ENCODE measurements around the gene PDCD11. TPM values are rescaled to one million over a fixed set of nuclear protein-coding genes. Genes with fewer than 3 reads are reported as not detected.
A peak's percentile ranks its signal among the peaks of the same experiment; 100 is the strongest.

Gene PDCD11
- total and polyA plus RNA-seq, 3 experiments from 2014 or later: 16.4 to 91.3 (median 88.5) TPM

DNA sequence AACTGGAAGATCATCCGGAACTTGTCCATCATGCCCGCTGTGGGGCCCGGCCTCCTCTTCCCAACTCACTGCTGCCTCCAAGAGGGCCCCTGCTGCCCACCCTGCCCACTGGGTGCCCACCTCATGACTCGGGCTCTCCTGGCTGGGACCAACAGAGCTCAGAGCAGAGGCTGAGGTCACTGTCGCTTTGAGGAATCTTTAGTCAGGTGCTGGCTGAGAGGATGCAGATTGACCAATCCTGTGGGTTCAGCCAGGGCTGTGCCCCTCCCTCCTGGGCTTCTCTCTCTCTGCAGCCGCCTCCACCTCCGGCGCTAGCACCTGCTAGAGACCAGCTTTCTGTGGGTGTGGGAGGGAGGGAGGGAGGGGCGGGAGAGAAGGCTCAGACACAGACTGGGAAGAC lies 62.3 kb downstream of the PDCD11 start, which contains the start of gene CALHM1:
Gene CALHM1, minus strand, starts transcription at position 181 of the 400 bp plus-strand sequence. Its CDS starts 149 bp downstream, at position 32.
- Mint-ChIP-seq H3K27ac (peak within 1 kb of the TSS in 6 of 8 donors; percentile 29 to 82 (median 70)), H3K4me1 (peaks cover 12 to 34% (median 16%) of the 10 kb centered on the region in 3 donors), H3K4me3 (peak within 1 kb of the TSS in 5 of 7 donors; percentile 4 to 67 (median 55)), H3K27me3 (no peaks in the 10 kb centered on the region), H3K9me3 (peaks cover 0 to 2% (median 0%) of the 10 kb centered on the region in 5 donors), H3K36me3 (no peaks in the 10 kb centered on the region)
- H3K27me3 ChIP-seq (ENCODE audit: insufficient read depth, low read length, poor library complexity, severe bottlenecking): no peaks in the 10 kb centered on the region
- H3K9me3 ChIP-seq (ENCODE audit: low read length): no peaks in the 10 kb centered on the region
- DNase-seq: no peak
- ChIA-PET POLR2A (interaction anchor here (1.0 kb wide), 1 partner anchor 14 kb away, joined by 5 read pairs; no protein-coding TSS in a partner anchor), CTCF (no interaction called here)
- H3K27ac ChIP-seq (ENCODE audit: low read depth, low read length): no peak within 1 kb of the TSS
- H3K4me3 ChIP-seq (ENCODE audit: low read length): no peak within 1 kb of the TSS
- H3K4me1 ChIP-seq (ENCODE audit: insufficient read depth, low read length): no peaks in the 10 kb centered on the region
- no peaks in the 10 kb centered on the region for H3K36me3 ChIP-seq (ENCODE audit: insufficient read depth, low read length)

DNA sequence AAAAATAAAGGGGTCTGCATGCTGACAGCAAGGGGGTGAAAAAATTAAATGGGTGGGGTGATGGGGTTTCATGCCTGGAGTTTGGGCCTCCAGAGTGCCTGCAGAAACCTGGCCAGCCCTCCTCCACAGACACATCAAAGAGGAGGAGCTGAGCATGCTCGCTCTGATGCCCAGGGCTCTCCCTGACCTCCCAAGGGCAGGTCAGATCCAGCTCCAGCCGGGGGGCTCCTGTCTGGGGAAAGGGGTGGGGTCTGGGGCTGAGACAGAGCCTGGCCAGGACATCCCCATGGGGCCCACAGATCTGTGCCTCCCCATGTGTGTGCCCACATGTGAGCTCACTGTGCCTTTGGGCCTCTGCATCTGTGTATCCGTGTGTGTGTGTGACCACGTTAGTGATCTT lies 63.2 kb downstream of the PDCD11 start:
- Histone ChIP-seq H3K9me3 (ENCODE audit: low read length) (no peaks in the 10 kb centered on the region), H3K4me1 (ENCODE audit: insufficient read depth, low read length) (no peaks in the 10 kb centered on the region), H3K27ac (ENCODE audit: low read depth, low read length) (no peak overlapping the region), H3K36me3 (ENCODE audit: insufficient read depth, low read length) (no peaks in the 10 kb centered on the region), H3K27me3 (ENCODE audit: insufficient read depth, low read length, poor library complexity, severe bottlenecking) (no peaks in the 10 kb centered on the region), H3K4me3 (ENCODE audit: low read length) (no peak overlapping the region)
- Mint-ChIP-seq H3K9me3 (peaks cover 0 to 2% (median 0%) of the 10 kb centered on the region in 5 donors), H3K36me3 (no peaks in the 10 kb centered on the region), H3K27ac (peak overlapping the region in 5 of 8 donors; percentile 13 to 88 (median 68)), H3K4me3 (peak overlapping the region in 5 of 7 donors; percentile 4 to 67 (median 55)), H3K4me1 (peaks cover 9 to 27% (median 13%) of the 10 kb centered on the region in 3 donors), H3K27me3 (no peaks in the 10 kb centered on the region)
- no peak for DNase-seq
- ChIA-PET POLR2A (interaction anchor here (0.5 to 1.0 kb wide), 3 partner anchors 13 to 111 kb away, joined by 3 to 5 read pairs (median 5); no protein-coding TSS in a partner anchor), CTCF (interaction anchor here (1.4 kb wide), 1 partner anchor 22 kb away, joined by 3 read pairs; no protein-coding TSS in a partner anchor)

DNA sequence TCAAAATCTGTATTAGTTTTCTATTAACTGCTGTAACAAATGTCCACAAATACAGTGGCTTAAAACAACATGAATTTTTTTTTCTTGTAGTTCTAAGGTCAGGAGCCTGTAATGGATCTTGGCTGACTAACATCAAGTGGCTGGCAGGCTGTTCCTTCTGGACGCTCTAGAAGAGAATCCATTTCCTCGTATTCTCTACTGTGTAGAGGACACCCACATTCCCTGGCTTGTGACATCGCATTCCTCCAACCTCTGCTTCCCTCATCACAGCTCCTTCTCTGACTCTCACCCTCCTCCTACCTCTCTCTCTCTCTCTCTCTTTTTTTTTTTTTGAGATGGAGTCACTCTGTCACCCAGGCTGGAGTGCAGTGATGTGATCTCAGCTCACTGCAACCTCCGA lies 67.1 kb downstream of the PDCD11 start:
- no peak for DNase-seq
- H3K27me3 Mint-ChIP-seq: no peaks in the 10 kb centered on the region

DNA sequence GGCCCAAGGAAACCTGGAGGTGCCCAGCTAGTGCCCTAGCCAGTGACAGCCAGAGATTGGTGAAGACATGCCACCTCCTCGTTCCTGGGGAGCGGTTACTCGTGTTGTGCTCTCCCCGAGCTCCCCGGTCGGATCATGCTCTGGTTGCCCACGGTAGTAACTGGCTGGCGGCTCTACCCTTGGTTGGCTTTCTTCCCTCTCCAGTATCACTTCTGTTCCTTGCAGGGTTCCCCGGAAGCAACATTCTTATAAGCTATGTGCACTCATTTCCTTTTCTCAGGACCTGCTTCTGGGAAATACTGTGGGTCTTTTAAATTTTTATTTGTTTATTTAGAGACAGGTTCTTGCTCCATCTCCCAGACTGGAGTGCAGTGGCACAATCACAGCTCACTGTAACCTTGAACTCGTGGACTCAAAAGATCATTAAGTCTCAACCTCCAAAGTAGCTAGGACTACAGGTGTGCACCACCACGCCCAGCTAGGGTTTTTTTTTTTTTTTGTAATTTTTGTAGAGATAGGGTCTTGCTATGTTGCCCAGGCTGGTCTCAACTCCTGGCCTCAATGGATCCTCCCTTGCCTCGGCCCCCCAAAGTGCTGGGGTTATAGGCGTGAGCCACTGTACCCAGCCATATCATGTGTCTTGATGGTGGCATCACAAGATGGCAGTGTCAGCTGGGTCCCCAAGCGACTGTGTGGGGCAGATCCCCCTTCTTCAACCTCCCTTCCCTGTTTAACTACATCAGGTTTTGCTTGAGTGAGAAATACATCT lies 69.2 kb downstream of the PDCD11 start:
- Mint-ChIP-seq H3K36me3 (no peaks in the 10 kb centered on the region), H3K9me3 (peaks cover 0 to 2% (median 0%) of the 10 kb centered on the region in 5 donors), H3K27ac (peak overlapping the region in 1 of 8 donors; percentile 81), H3K4me1 (peaks cover 23 to 39% (median 25%) of the 10 kb centered on the region in 3 donors), H3K27me3 (no peaks in the 10 kb centered on the region), H3K4me3 (no peak overlapping the region)
- Histone ChIP-seq H3K9me3 (ENCODE audit: low read length) (no peaks in the 10 kb centered on the region), H3K36me3 (ENCODE audit: insufficient read depth, low read length) (no peaks in the 10 kb centered on the region), H3K27me3 (ENCODE audit: insufficient read depth, low read length, poor library complexity, severe bottlenecking) (no peaks in the 10 kb centered on the region), H3K27ac (ENCODE audit: low read depth, low read length) (no peak overlapping the region), H3K4me3 (ENCODE audit: low read length) (no peak overlapping the region), H3K4me1 (ENCODE audit: insufficient read depth, low read length) (peaks cover 9% of the 10 kb centered on the region)
- no peak for DNase-seq
- ChIA-PET CTCF (interaction anchor here (1.0 to 1.9 kb wide), 6 partner anchors 10 to 49 kb away, joined by 3 to 6 read pairs (median 4); partner anchors contain the start of gene CALHM2), POLR2A (no interaction called here)

More for the DNA sequence above, 67.1 kb downstream of the PDCD11 start:
- no peak overlapping the region for H3K4me3 ChIP-seq (ENCODE audit: low read length)
- H3K9me3 ChIP-seq (ENCODE audit: low read length): no peaks in the 10 kb centered on the region
- Mint-ChIP-seq H3K27ac (peak overlapping the region in 1 of 8 donors; percentile 34), H3K4me3 (no peak overlapping the region), H3K36me3 (no peaks in the 10 kb centered on the region), H3K9me3 (peaks cover 0 to 2% (median 0%) of the 10 kb centered on the region in 5 donors), H3K4me1 (peaks cover 17 to 35% (median 20%) of the 10 kb centered on the region in 3 donors)
- POLR2A ChIA-PET: interaction anchor here (0.7 to 1.8 kb wide), 2 partner anchors 9 to 11 kb away, joined by 3 to 4 read pairs; no protein-coding TSS in a partner anchor
- CTCF ChIA-PET: no interaction called here
- no peak overlapping the region for H3K27ac ChIP-seq (ENCODE audit: low read depth, low read length)
- H3K27me3 ChIP-seq (ENCODE audit: insufficient read depth, low read length, poor library complexity, severe bottlenecking): no peaks in the 10 kb centered on the region
- H3K4me1 ChIP-seq (ENCODE audit: insufficient read depth, low read length): no peaks in the 10 kb centered on the region
- no peaks in the 10 kb centered on the region for H3K36me3 ChIP-seq (ENCODE audit: insufficient read depth, low read length)

DNA sequence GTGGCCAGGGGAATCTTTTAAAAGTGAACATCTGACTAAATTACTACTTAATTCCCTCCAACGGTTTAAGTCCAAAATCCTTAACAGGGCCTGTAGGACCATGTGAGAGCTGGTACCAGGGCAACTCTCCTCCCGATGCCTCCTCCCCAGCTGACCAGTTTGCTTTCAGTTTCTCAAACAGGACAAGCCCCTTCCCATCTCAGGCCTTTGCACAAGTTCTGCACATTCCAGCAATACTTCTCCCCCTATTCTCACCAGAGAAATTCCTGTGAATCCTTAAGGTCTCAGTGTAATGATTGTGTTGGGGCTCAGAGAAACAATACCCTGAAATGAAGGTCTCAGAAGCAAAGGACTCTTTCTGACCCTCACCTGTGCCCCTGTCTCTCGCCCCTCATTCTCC lies 70.3 kb downstream of the PDCD11 start:
- ChIA-PET POLR2A (no interaction called here), CTCF (interaction anchor here (1.9 kb wide), 1 partner anchor 15 kb away, joined by 6 read pairs; no protein-coding TSS in a partner anchor)
- Mint-ChIP-seq H3K27ac (peak overlapping the region in 3 of 8 donors; percentile 32 to 65 (median 51)), H3K36me3 (no peaks in the 10 kb centered on the region), H3K27me3 (no peaks in the 10 kb centered on the region), H3K9me3 (peaks cover 0 to 2% (median 0%) of the 10 kb centered on the region in 5 donors), H3K4me1 (peaks cover 34 to 50% (median 35%) of the 10 kb centered on the region in 3 donors), H3K4me3 (no peak overlapping the region)
- no peak for DNase-seq
- Histone ChIP-seq H3K36me3 (ENCODE audit: insufficient read depth, low read length) (no peaks in the 10 kb centered on the region), H3K27me3 (ENCODE audit: insufficient read depth, low read length, poor library complexity, severe bottlenecking) (no peaks in the 10 kb centered on the region), H3K27ac (ENCODE audit: low read depth, low read length) (no peak overlapping the region), H3K4me1 (ENCODE audit: insufficient read depth, low read length) (peaks cover 21% of the 10 kb centered on the region), H3K9me3 (ENCODE audit: low read length) (no peaks in the 10 kb centered on the region), H3K4me3 (ENCODE audit: low read length) (no peak overlapping the region)

DNA sequence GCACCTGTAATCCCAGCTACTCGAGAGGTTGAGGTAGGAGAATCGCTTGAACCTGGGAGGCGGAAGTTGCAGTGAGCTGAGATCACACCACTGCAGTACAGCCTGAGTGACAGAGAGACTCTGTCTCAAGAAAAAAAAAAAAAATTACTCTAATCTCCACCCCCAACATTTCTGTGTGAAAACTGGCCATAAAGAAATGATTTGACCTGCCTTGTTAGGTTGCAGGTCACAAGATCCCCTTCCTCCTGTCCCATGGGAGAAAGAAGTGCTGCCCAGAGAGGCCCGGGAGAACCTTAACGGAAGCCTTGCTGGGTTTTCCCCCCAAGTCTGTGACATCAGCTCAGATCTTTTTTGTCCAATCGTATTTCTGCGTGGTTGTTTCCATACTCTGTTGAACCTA lies 71.0 kb downstream of the PDCD11 start:
- Histone ChIP-seq H3K36me3 (ENCODE audit: insufficient read depth, low read length) (no peaks in the 10 kb centered on the region), H3K27me3 (ENCODE audit: insufficient read depth, low read length, poor library complexity, severe bottlenecking) (no peaks in the 10 kb centered on the region), H3K4me1 (ENCODE audit: insufficient read depth, low read length) (peaks cover 27% of the 10 kb centered on the region), H3K4me3 (ENCODE audit: low read length) (no peak overlapping the region), H3K9me3 (ENCODE audit: low read length) (no peaks in the 10 kb centered on the region), H3K27ac (ENCODE audit: low read depth, low read length) (no peak overlapping the region)
- peaks cover 41 to 57% (median 42%) of the 10 kb centered on the region in 3 donors for H3K4me1 Mint-ChIP-seq
- peaks cover 0 to 2% (median 0%) of the 10 kb centered on the region in 5 donors for H3K9me3 Mint-ChIP-seq
- H3K27ac Mint-ChIP-seq: peak overlapping the region in 6 of 8 donors; percentile 28 to 73 (median 56)
- no peaks in the 10 kb centered on the region for H3K36me3 Mint-ChIP-seq
- no peaks in the 10 kb centered on the region for H3K27me3 Mint-ChIP-seq
- ChIA-PET CTCF (no interaction called here), POLR2A (no interaction called here)
- no peak for DNase-seq
- H3K4me3 Mint-ChIP-seq: no peak overlapping the region

DNA sequence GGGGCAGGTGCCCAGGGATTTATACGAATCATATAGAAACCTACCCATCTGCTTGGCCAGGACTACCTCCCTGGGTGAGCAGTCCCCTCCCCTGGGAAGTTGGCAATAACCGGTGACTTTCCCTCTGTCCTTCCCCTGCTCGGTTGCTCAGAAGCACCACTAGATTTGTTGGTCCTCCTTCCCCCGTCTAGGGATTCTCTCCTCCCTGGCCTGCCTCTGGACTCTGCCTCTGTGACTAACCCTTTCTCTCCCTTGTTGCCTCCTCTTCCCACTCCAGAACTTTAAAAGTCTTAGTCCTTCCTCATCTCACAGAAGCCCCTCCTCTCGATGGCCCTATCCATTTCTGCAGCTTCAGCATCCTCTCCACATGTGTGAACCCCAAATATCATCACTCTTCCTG lies 72.8 kb downstream of the PDCD11 start:
- Histone ChIP-seq H3K27me3 (ENCODE audit: insufficient read depth, low read length, poor library complexity, severe bottlenecking) (no peaks in the 10 kb centered on the region), H3K36me3 (ENCODE audit: insufficient read depth, low read length) (no peaks in the 10 kb centered on the region), H3K9me3 (ENCODE audit: low read length) (no peaks in the 10 kb centered on the region), H3K4me3 (ENCODE audit: low read length) (no peak overlapping the region), H3K27ac (ENCODE audit: low read depth, low read length) (no peak overlapping the region), H3K4me1 (ENCODE audit: insufficient read depth, low read length) (peaks cover 31% of the 10 kb centered on the region)
- peak overlapping the region in 7 of 8 donors; percentile 2 to 98 (median 85) for H3K27ac Mint-ChIP-seq
- no peaks in the 10 kb centered on the region for H3K9me3 Mint-ChIP-seq
- DNase-seq: no peak
- ChIA-PET POLR2A (interaction anchor here (4.5 kb wide), 1 partner anchor 18 kb away, joined by 25 read pairs; the partner anchor contains the start of gene CALHM2), CTCF (interaction anchor here (0.9 to 1.5 kb wide), 2 partner anchors 16 to 17 kb away, joined by 3 to 4 read pairs; partner anchors contain the start of gene CALHM2)
- H3K36me3 Mint-ChIP-seq: peaks cover 0 to 2% (median 0%) of the 10 kb centered on the region in 3 donors
- peaks cover 45 to 66% (median 49%) of the 10 kb centered on the region in 3 donors for H3K4me1 Mint-ChIP-seq
- H3K27me3 Mint-ChIP-seq: no peaks in the 10 kb centered on the region
- peak overlapping the region in 1 of 7 donors; percentile 24 for H3K4me3 Mint-ChIP-seq
